Measurements from ENCODE around the gene PMVK.
"Not testable (repeated sequence)": the region's sequence is repeated elsewhere in the genome, so short reads cannot be mapped to it uniquely, and the experiment has no call there.

PMVK gene

GRCh38 chr1:154936555-154937084 is at the start of gene PMVK:
TSS of gene PMVK (minus strand) at chr1:154936719. CDS start at chr1:154936685, 34 bp downstream.
- peak; percentile 91 to 94 for DNase-seq (ENCODE audit: low spot score in 2 of 2)

GRCh38 chr1:154983776-154984466 is 47.4 kb upstream of the PMVK start:
- no peaks in the 10 kb centered on the region for H3K27me3 Mint-ChIP-seq
- DNase-seq (ENCODE audit: low spot score in 2 of 2) (no peak), ATAC-seq (replicated peaks; ENCODE audit: extremely low read depth, poor library complexity, severe bottlenecking) (no peak)
- no peak overlapping the region for H3K4me3 Mint-ChIP-seq
- H3K36me3 Mint-ChIP-seq (ENCODE audit: insufficient read depth) = peaks cover 22% of the 10 kb centered on the region
- peaks cover 2% of the 10 kb centered on the region for H3K4me1 Mint-ChIP-seq
- H3K27ac Mint-ChIP-seq (ENCODE audit: low read depth) = no peak overlapping the region
- H3K9me3 Mint-ChIP-seq = no peaks in the 10 kb centered on the region

More at GRCh38 chr1:154936555-154937084, at the start of gene PMVK:
- H3K4me1 Mint-ChIP-seq = peaks cover 53% of the 10 kb centered on the region
- H3K27ac Mint-ChIP-seq (ENCODE audit: low read depth) = peak within 1 kb of the TSS; percentile 99
- ATAC-seq (replicated peaks; ENCODE audit: extremely low read depth, poor library complexity, severe bottlenecking) = peak; percentile 85
- H3K9me3 Mint-ChIP-seq = no peaks in the 10 kb centered on the region
- H3K36me3 Mint-ChIP-seq (ENCODE audit: insufficient read depth) = peaks cover 14% of the 10 kb centered on the region
- no peaks in the 10 kb centered on the region for H3K27me3 Mint-ChIP-seq
- H3K4me3 Mint-ChIP-seq = peak within 1 kb of the TSS; percentile 98

GRCh38 chr1:154982897-154983648 is 46.6 kb upstream of the PMVK start, which contains the start of gene FLAD1:
TSS of gene FLAD1 (plus strand) at chr1:154983344. CDS start at chr1:154983695, 351 bp downstream.
- no peak within 1 kb of the TSS for H3K27ac Mint-ChIP-seq (ENCODE audit: low read depth)
- H3K9me3 Mint-ChIP-seq = no peaks in the 10 kb centered on the region
- DNase-seq (ENCODE audit: low spot score in 2 of 2) = peak; percentile 80 to 94
- H3K27me3 Mint-ChIP-seq = no peaks in the 10 kb centered on the region
- H3K36me3 Mint-ChIP-seq (ENCODE audit: insufficient read depth) = peaks cover 16% of the 10 kb centered on the region
- no peaks in the 10 kb centered on the region for H3K4me1 Mint-ChIP-seq
- H3K4me3 Mint-ChIP-seq = no peak within 1 kb of the TSS
- peak; percentile 100 for ATAC-seq (replicated peaks; ENCODE audit: extremely low read depth, poor library complexity, severe bottlenecking)

GRCh38 chr1:154982341-154982740 is 45.8 kb upstream of the PMVK start:
- Mint-ChIP-seq H3K27ac (ENCODE audit: low read depth) (no peak overlapping the region), H3K27me3 (no peaks in the 10 kb centered on the region), H3K4me1 (no peaks in the 10 kb centered on the region), H3K4me3 (no peak overlapping the region), H3K9me3 (no peaks in the 10 kb centered on the region), H3K36me3 (ENCODE audit: insufficient read depth) (peaks cover 10% of the 10 kb centered on the region)
- DNase-seq (ENCODE audit: low spot score in 2 of 2) (no peak), ATAC-seq (replicated peaks; ENCODE audit: extremely low read depth, poor library complexity, severe bottlenecking) (no peak)

- no peaks in the 10 kb centered on the region for H3K9me3 Mint-ChIP-seq
- no peak overlapping the region for H3K4me3 Mint-ChIP-seq
- H3K4me1 Mint-ChIP-seq = no peaks in the 10 kb centered on the region
- DNase-seq (ENCODE audit: low spot score in 2 of 2) (no peak), ATAC-seq (replicated peaks; ENCODE audit: extremely low read depth, poor library complexity, severe bottlenecking) (no peak)
- H3K27ac Mint-ChIP-seq (ENCODE audit: low read depth) = no peak overlapping the region
- H3K27me3 Mint-ChIP-seq = no peaks in the 10 kb centered on the region
- H3K36me3 Mint-ChIP-seq (ENCODE audit: insufficient read depth) = no peaks in the 10 kb centered on the region
Measured at GRCh38 chr1:154978360-154978759, 41.8 kb upstream of the PMVK start.

GRCh38 chr1:154977762-154978161 is 41.2 kb upstream of the PMVK start:
- H3K27me3 Mint-ChIP-seq; H3K27ac Mint-ChIP-seq (ENCODE audit: low read depth); DNase-seq (ENCODE audit: low spot score in 2 of 2); H3K9me3 Mint-ChIP-seq; H3K4me3 Mint-ChIP-seq; H3K36me3 Mint-ChIP-seq (ENCODE audit: insufficient read depth); H3K4me1 Mint-ChIP-seq; ATAC-seq (replicated peaks; ENCODE audit: extremely low read depth, poor library complexity, severe bottlenecking): not testable (repeated sequence)

GRCh38 chr1:154975409-154976059 is 39.0 kb upstream of the PMVK start:
- Mint-ChIP-seq H3K4me1 (peaks cover 24% of the 10 kb centered on the region), H3K27me3 (no peaks in the 10 kb centered on the region), H3K9me3 (no peaks in the 10 kb centered on the region), H3K27ac (ENCODE audit: low read depth) (no peak overlapping the region), H3K36me3 (ENCODE audit: insufficient read depth) (peaks cover 2% of the 10 kb centered on the region), H3K4me3 (no peak overlapping the region)
- ATAC-seq (replicated peaks; ENCODE audit: extremely low read depth, poor library complexity, severe bottlenecking) = no peak
- DNase-seq (ENCODE audit: low spot score in 2 of 2) = no peak

GRCh38 chr1:154974808-154975408 is 38.4 kb upstream of the PMVK start:
- peaks cover 24% of the 10 kb centered on the region for H3K4me1 Mint-ChIP-seq
- no peak overlapping the region for H3K4me3 Mint-ChIP-seq
- no peak overlapping the region for H3K27ac Mint-ChIP-seq (ENCODE audit: low read depth)
- DNase-seq (ENCODE audit: low spot score in 2 of 2) (peak in 1 of 2 donors; percentile 92), ATAC-seq (replicated peaks; ENCODE audit: extremely low read depth, poor library complexity, severe bottlenecking) (peak; percentile 49)
- H3K36me3 Mint-ChIP-seq (ENCODE audit: insufficient read depth) = peaks cover 2% of the 10 kb centered on the region
- no peaks in the 10 kb centered on the region for H3K27me3 Mint-ChIP-seq
- no peaks in the 10 kb centered on the region for H3K9me3 Mint-ChIP-seq

GRCh38 chr1:154974102-154974807 is 37.7 kb upstream of the PMVK start, which contains the start of gene CKS1B:
TSS of gene CKS1B (plus strand) at chr1:154974681. CDS start at chr1:154974746, 65 bp downstream.
- H3K27ac Mint-ChIP-seq (ENCODE audit: low read depth) = no peak within 1 kb of the TSS

GRCh38 chr1:154973344-154974101 is 37.0 kb upstream of the PMVK start:
- H3K9me3 Mint-ChIP-seq = no peaks in the 10 kb centered on the region
- DNase-seq (ENCODE audit: low spot score in 2 of 2) (peak; percentile 83 to 85), ATAC-seq (replicated peaks; ENCODE audit: extremely low read depth, poor library complexity, severe bottlenecking) (peak; percentile 15)
- no peak overlapping the region for H3K4me3 Mint-ChIP-seq
- H3K27me3 Mint-ChIP-seq = no peaks in the 10 kb centered on the region
- peaks cover 36% of the 10 kb centered on the region for H3K4me1 Mint-ChIP-seq
- H3K36me3 Mint-ChIP-seq (ENCODE audit: insufficient read depth) = peaks cover 7% of the 10 kb centered on the region
- H3K27ac Mint-ChIP-seq (ENCODE audit: low read depth) = no peak overlapping the region

More at GRCh38 chr1:154974102-154974807, 37.7 kb upstream of the PMVK start, which contains the start of gene CKS1B:
- Mint-ChIP-seq H3K36me3 (ENCODE audit: insufficient read depth) (peaks cover 2% of the 10 kb centered on the region), H3K27me3 (no peaks in the 10 kb centered on the region), H3K9me3 (no peaks in the 10 kb centered on the region), H3K4me3 (no peak within 1 kb of the TSS), H3K4me1 (peaks cover 29% of the 10 kb centered on the region)
- ATAC-seq (replicated peaks; ENCODE audit: extremely low read depth, poor library complexity, severe bottlenecking) (peak; percentile 88), DNase-seq (ENCODE audit: low spot score in 2 of 2) (peak; percentile 97 to 99)

Data from central memory CD8-positive, alpha-beta T cell (primary cell).